Measurements from ENCODE around the gene RNASEH2A. TPM values are rescaled to one million over a fixed set of nuclear protein-coding genes. Genes with fewer than 3 reads are reported as not detected.

RNASEH2A gene
- total and polyA plus RNA-seq, 2 of the 13 experiments (the other 11 are each of a cell fraction or from before 2014, with no cell fraction given): 25.1 to 35.8 TPM

DNA sequence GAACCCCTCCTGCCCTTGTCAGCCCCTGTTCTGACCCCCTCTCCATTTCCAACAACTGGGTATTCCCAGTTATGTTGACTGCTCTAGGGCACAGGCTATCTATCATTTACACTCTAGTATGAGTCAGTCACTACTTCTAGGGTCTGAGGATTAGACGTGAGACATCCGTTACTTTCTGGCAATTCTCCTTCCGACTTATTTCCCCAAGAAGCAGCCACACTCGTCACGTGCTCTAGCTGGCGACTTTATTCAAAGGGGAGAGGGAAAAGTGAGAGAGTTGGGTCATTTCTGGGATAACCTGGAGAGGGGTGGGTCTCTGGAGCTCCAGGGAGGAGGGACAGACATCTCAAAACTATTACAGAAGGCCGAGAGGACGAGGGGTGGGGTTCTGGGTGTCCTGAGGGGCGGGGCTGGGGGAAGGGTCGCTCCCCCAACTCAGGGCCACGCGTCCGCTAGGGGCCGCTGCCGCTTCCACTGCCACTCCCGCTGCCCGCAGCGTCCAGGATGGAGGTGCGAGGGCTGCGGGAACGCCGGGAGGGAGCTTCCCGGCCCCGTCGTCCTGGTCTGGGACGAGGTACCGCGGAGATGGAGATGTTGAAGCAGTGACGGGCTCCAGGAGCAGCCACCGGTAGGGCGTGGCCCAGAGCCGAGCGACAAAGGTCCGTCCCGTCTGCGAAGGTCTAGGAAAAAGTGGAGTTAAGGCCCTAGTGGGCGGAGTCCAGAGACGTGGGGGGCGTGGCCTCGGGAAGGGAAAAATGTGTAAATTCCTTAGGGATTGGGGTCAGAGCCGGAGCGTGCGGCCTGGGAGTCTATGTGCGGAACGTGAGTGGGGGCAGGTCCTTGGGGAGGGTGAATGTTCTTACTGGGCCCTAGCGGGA lies 19.1 kb downstream of the RNASEH2A start (continued):
- TF ChIP-seq ZNF746 (CRISPR knock-in tag; IDR thresholded peaks at IDR 0.05) (0 out of 2 replicates have a peak, but pooled peaks have one; percentile 23), ZNF510 (CRISPR knock-in tag; IDR thresholded peaks at IDR 0.05; ENCODE audit: low read depth) (no peak), SMYD3 (CRISPR knock-in tag; IDR thresholded peaks at IDR 0.05) (no peak), ZNF292 (CRISPR knock-in tag; IDR thresholded peaks at IDR 0.05; ENCODE audit: borderline replicate concordance, low read depth) (no peak), SIN3A (IDR thresholded peaks at IDR 0.05; ENCODE audit: borderline replicate concordance, low read depth, low read length) (no peak), ZNF256 (CRISPR knock-in tag; conservative IDR thresholded peaks at IDR 0.05) (no peak), BCL6 (CRISPR knock-in tag; IDR thresholded peaks at IDR 0.05) (0 out of 2 replicates have a peak, but pooled peaks have one; percentile 10), XRCC5 (optimal IDR thresholded peaks at IDR 0.05; ENCODE audit: low read length) (peak; percentile 73), PPARG (CRISPR knock-in tag; conservative IDR thresholded peaks at IDR 0.05) (peak; percentile 70; the same call in 1 of the 2 replicates), GATAD1 (CRISPR knock-in tag; IDR thresholded peaks at IDR 0.05) (peak; percentile 23; the same call in 1 of the 2 replicates), ARNT (IDR thresholded peaks at IDR 0.05) (no peak), MYC (CRISPR knock-in tag; IDR thresholded peaks at IDR 0.05; ENCODE audit: borderline replicate concordance) (peak; percentile 30; the same call in 1 of the 2 replicates), TOE1 (CRISPR knock-in tag; IDR thresholded peaks at IDR 0.05) (no peak), TRIM24 (CRISPR knock-in tag; IDR thresholded peaks at IDR 0.05) (no peak), GABPB1 (CRISPR knock-in tag; IDR thresholded peaks at IDR 0.05) (peak; percentile 69), ELF3 (CRISPR knock-in tag; IDR thresholded peaks at IDR 0.05) (peak; percentile 40; the same call in 1 of the 2 replicates)
- TF ChIP-seq, protein P1, sequence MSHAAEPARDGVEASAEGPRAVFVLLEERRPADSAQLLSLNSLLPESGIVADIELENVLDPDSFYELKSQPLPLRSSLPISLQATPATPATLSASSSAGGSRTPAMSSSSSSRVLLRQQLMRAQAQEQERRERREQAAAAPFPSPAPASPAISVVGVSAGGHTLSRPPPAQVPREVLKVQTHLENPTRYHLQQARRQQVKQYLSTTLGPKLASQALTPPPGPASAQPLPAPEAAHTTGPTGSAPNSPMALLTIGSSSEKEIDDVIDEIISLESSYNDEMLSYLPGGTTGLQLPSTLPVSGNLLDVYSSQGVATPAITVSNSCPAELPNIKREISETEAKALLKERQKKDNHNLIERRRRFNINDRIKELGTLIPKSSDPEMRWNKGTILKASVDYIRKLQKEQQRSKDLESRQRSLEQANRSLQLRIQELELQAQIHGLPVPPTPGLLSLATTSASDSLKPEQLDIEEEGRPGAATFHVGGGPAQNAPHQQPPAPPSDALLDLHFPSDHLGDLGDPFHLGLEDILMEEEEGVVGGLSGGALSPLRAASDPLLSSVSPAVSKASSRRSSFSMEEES (CRISPR knock-in tag; IDR thresholded peaks at IDR 0.05): 0 out of 2 replicates have a peak, but pooled peaks have one; percentile 35
- TF ChIP-seq, protein P2, sequence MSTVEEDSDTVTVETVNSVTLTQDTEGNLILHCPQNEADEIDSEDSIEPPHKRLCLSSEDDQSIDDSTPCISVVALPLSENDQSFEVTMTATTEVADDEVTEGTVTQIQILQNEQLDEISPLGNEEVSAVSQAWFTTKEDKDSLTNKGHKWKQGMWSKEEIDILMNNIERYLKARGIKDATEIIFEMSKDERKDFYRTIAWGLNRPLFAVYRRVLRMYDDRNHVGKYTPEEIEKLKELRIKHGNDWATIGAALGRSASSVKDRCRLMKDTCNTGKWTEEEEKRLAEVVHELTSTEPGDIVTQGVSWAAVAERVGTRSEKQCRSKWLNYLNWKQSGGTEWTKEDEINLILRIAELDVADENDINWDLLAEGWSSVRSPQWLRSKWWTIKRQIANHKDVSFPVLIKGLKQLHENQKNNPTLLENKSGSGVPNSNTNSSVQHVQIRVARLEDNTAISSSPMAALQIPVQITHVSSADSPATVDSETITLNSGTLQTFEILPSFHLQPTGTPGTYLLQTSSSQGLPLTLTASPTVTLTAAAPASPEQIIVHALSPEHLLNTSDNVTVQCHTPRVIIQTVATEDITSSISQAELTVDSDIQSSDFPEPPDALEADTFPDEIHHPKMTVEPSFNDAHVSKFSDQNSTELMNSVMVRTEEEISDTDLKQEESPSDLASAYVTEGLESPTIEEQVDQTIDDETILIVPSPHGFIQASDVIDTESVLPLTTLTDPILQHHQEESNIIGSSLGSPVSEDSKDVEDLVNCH (CRISPR knock-in tag; IDR thresholded peaks at IDR 0.05): no peak
- TF ChIP-seq, protein P3, sequence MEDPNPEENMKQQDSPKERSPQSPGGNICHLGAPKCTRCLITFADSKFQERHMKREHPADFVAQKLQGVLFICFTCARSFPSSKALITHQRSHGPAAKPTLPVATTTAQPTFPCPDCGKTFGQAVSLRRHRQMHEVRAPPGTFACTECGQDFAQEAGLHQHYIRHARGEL (CRISPR knock-in tag; IDR thresholded peaks at IDR 0.05): no peak
- TF ChIP-seq, protein P4, sequence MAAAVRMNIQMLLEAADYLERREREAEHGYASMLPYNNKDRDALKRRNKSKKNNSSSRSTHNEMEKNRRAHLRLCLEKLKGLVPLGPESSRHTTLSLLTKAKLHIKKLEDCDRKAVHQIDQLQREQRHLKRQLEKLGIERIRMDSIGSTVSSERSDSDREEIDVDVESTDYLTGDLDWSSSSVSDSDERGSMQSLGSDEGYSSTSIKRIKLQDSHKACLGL (CRISPR knock-in tag; IDR thresholded peaks at IDR 0.05): no peak
- TF ChIP-seq, protein P5, sequence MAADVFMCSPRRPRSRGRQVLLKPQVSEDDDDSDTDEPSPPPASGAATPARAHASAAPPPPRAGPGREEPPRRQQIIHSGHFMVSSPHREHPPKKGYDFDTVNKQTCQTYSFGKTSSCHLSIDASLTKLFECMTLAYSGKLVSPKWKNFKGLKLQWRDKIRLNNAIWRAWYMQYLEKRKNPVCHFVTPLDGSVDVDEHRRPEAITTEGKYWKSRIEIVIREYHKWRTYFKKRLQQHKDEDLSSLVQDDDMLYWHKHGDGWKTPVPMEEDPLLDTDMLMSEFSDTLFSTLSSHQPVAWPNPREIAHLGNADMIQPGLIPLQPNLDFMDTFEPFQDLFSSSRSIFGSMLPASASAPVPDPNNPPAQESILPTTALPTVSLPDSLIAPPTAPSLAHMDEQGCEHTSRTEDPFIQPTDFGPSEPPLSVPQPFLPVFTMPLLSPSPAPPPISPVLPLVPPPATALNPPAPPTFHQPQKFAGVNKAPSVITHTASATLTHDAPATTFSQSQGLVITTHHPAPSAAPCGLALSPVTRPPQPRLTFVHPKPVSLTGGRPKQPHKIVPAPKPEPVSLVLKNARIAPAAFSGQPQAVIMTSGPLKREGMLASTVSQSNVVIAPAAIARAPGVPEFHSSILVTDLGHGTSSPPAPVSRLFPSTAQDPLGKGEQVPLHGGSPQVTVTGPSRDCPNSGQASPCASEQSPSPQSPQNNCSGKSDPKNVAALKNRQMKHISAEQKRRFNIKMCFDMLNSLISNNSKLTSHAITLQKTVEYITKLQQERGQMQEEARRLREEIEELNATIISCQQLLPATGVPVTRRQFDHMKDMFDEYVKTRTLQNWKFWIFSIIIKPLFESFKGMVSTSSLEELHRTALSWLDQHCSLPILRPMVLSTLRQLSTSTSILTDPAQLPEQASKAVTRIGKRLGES (CRISPR knock-in tag; IDR thresholded peaks at IDR 0.05; ENCODE audit: borderline replicate concordance): no peak
- TF ChIP-seq, protein P6, sequence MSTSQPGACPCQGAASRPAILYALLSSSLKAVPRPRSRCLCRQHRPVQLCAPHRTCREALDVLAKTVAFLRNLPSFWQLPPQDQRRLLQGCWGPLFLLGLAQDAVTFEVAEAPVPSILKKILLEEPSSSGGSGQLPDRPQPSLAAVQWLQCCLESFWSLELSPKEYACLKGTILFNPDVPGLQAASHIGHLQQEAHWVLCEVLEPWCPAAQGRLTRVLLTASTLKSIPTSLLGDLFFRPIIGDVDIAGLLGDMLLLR (CRISPR knock-in tag; IDR thresholded peaks at IDR 0.05): peak; percentile 18; the same call in 1 of the 2 replicates
